Activated CD8-positive, alpha-beta T cell treated with anti-CD3 and anti-CD28 coated beads, Interleukin-2, amount 10 ng/mL, durations not matched to agents 7 days and 5 days (primary cell): ENCODE results near the gene DGCR6L. TPM values are rescaled to one million over a fixed set of nuclear protein-coding genes. Genes with fewer than 3 reads are reported as not detected.
"Not testable (repeated sequence)": the region's sequence is repeated elsewhere in the genome, so short reads cannot be mapped to it uniquely, and the experiment has no call there.

Experiments
- ATAC-seq: fragments of 150-1000 bp; cut with Tn5 transposase; one replicate; pipeline ENCODE4 v1.10.0; 2021; ENCODE audit warnings: moderate library complexity
- CTCF ChIA-PET: fragments of 350-600 bp; sonication (Branson Sonifier 250); formaldehyde crosslinking; loops from one replicate; lab custom pipeline; 2021; ENCODE audit warnings: antibody characterized with exemption; lab: Charles Lee
- POLR2A ChIA-PET: fragments of 350-600 bp; sonication (Branson Sonifier 250); formaldehyde crosslinking; loops from one replicate; lab custom pipeline; 2021; ENCODE audit warnings: antibody characterized with exemption; lab: Charles Lee
- DNase-seq: peaks from one replicate; pipeline ENCODE4 v3.0.0-alpha.2; 2020
- H3K27ac Mint-ChIP-seq: one replicate; pipeline ENCODE4 v1.8.0; 2021; ENCODE audit warnings: mild to moderate bottlenecking, mixed read lengths
- H3K27me3 Mint-ChIP-seq: one replicate; pipeline ENCODE4 v1.8.0; 2021; ENCODE audit warnings: low read depth, mixed read lengths
- H3K36me3 Mint-ChIP-seq: one replicate; pipeline ENCODE4 v1.8.0; 2021; ENCODE audit warnings: low read depth, mixed read lengths
- H3K4me1 Mint-ChIP-seq: one replicate; pipeline ENCODE4 v1.8.0; 2021; ENCODE audit warnings: low read depth, mixed read lengths
- H3K4me3 Mint-ChIP-seq: one replicate; pipeline ENCODE4 v1.8.0; 2021; ENCODE audit warnings: mild to moderate bottlenecking, mixed read lengths
- H3K9me3 Mint-ChIP-seq: one replicate; pipeline ENCODE4 v1.8.0; 2022; ENCODE audit warnings: mixed read lengths; ENCODE audit not compliant: insufficient read depth
- total RNA-seq, 2 experiments: library from RNA; stranded (reverse); gene quantifications; one replicate each; pipeline ENCODE4 v1.2.3, GENCODE V29; 2021

DGCR6L gene
- total RNA-seq, 2 experiments from 2014 or later, result 50.4 to 56.3 TPM

- not testable (repeated sequence) for H3K4me1 Mint-ChIP-seq
These were observed 37.0 kb upstream of the DGCR6L start for GRCh38 chr22:20356906-20357305.

GRCh38 chr22:20355939-20356636 is 36.2 kb upstream of the DGCR6L start:
- H3K27me3 Mint-ChIP-seq, H3K4me1 Mint-ChIP-seq, CTCF ChIA-PET, POLR2A ChIA-PET, H3K4me3 Mint-ChIP-seq, DNase-seq, H3K9me3 Mint-ChIP-seq, H3K27ac Mint-ChIP-seq, H3K36me3 Mint-ChIP-seq, ATAC-seq: not testable (repeated sequence)

More at GRCh38 chr22:20356906-20357305, 37.0 kb upstream of the DGCR6L start:
- H3K27ac Mint-ChIP-seq, ATAC-seq, DNase-seq, H3K4me3 Mint-ChIP-seq, CTCF ChIA-PET, POLR2A ChIA-PET, H3K36me3 Mint-ChIP-seq, H3K27me3 Mint-ChIP-seq, H3K9me3 Mint-ChIP-seq: not testable (repeated sequence)

- Mint-ChIP-seq H3K27ac (no peak overlapping the region), H3K36me3 (no peaks in the 10 kb centered on the region), H3K9me3 (no peaks in the 10 kb centered on the region), H3K27me3 (no peaks in the 10 kb centered on the region), H3K4me3 (no peak overlapping the region), H3K4me1 (no peaks in the 10 kb centered on the region)
- ATAC-seq (no peak), DNase-seq (no peak)
- ChIA-PET POLR2A (no interaction called here), CTCF (no interaction called here)
These were observed 34.5 kb upstream of the DGCR6L start for GRCh38 chr22:20354238-20354975.

GRCh38 chr22:20352536-20352935 is 32.7 kb upstream of the DGCR6L start:
- POLR2A ChIA-PET, H3K27me3 Mint-ChIP-seq, H3K4me3 Mint-ChIP-seq, H3K27ac Mint-ChIP-seq, CTCF ChIA-PET, H3K4me1 Mint-ChIP-seq, DNase-seq, H3K9me3 Mint-ChIP-seq, ATAC-seq, H3K36me3 Mint-ChIP-seq: not testable (repeated sequence)

- H3K27ac Mint-ChIP-seq, ATAC-seq, CTCF ChIA-PET, H3K27me3 Mint-ChIP-seq, H3K9me3 Mint-ChIP-seq, H3K4me3 Mint-ChIP-seq, H3K4me1 Mint-ChIP-seq, POLR2A ChIA-PET, H3K36me3 Mint-ChIP-seq, DNase-seq: not testable (repeated sequence)
These were observed 26.7 kb upstream of the DGCR6L start for GRCh38 chr22:20346553-20346952.

GRCh38 chr22:20338291-20338690 is 18.4 kb upstream of the DGCR6L start:
- not testable (repeated sequence) for H3K27ac Mint-ChIP-seq, H3K4me1 Mint-ChIP-seq, DNase-seq

GRCh38 chr22:20337807-20338206 is 17.9 kb upstream of the DGCR6L start:
- ATAC-seq, CTCF ChIA-PET, H3K27ac Mint-ChIP-seq, H3K36me3 Mint-ChIP-seq, DNase-seq, H3K4me3 Mint-ChIP-seq, POLR2A ChIA-PET, H3K9me3 Mint-ChIP-seq, H3K4me1 Mint-ChIP-seq, H3K27me3 Mint-ChIP-seq: not testable (repeated sequence)

More at GRCh38 chr22:20338291-20338690, 18.4 kb upstream of the DGCR6L start:
- H3K36me3 Mint-ChIP-seq, ATAC-seq, H3K27me3 Mint-ChIP-seq, POLR2A ChIA-PET, H3K9me3 Mint-ChIP-seq, H3K4me3 Mint-ChIP-seq, CTCF ChIA-PET: not testable (repeated sequence)

GRCh38 chr22:20336561-20336960 is 16.7 kb upstream of the DGCR6L start:
- H3K36me3 Mint-ChIP-seq, H3K4me3 Mint-ChIP-seq, DNase-seq, H3K27ac Mint-ChIP-seq, POLR2A ChIA-PET, H3K27me3 Mint-ChIP-seq, H3K4me1 Mint-ChIP-seq, CTCF ChIA-PET, H3K9me3 Mint-ChIP-seq, ATAC-seq: not testable (repeated sequence)

- H3K4me1 Mint-ChIP-seq, result peaks cover 21% of the 10 kb centered on the region
- H3K27ac Mint-ChIP-seq, result peak overlapping the region; percentile 96
- peak overlapping the region; percentile 75 for H3K4me3 Mint-ChIP-seq
- ATAC-seq (peak; percentile 54), DNase-seq (peak; percentile 48)
- H3K36me3 Mint-ChIP-seq, POLR2A ChIA-PET, H3K9me3 Mint-ChIP-seq, H3K27me3 Mint-ChIP-seq, CTCF ChIA-PET: not testable (repeated sequence)
These were observed 8.7 kb upstream of the DGCR6L start for GRCh38 chr22:20328569-20328930.

GRCh38 chr22:20325996-20326395 is 6.1 kb upstream of the DGCR6L start:
- H3K27me3 Mint-ChIP-seq, H3K4me3 Mint-ChIP-seq, H3K9me3 Mint-ChIP-seq, POLR2A ChIA-PET, ATAC-seq, H3K36me3 Mint-ChIP-seq, CTCF ChIA-PET, DNase-seq: not testable (repeated sequence)
- H3K27ac Mint-ChIP-seq, result peak overlapping the region; percentile 25
- H3K4me1 Mint-ChIP-seq, result peaks cover 44% of the 10 kb centered on the region

- ATAC-seq (no peak), DNase-seq (peak; percentile 62)
- Mint-ChIP-seq H3K4me1 (peaks cover 51% of the 10 kb centered on the region), H3K9me3 (no peaks in the 10 kb centered on the region), H3K4me3 (no peak overlapping the region), H3K27me3 (no peaks in the 10 kb centered on the region), H3K27ac (peak overlapping the region; percentile 72), H3K36me3 (peaks cover 5% of the 10 kb centered on the region)
- ChIA-PET CTCF (interaction anchor here (1.2 kb wide), 1 partner anchor 132 kb away, joined by 4 read pairs; no protein-coding TSS in a partner anchor), POLR2A (no interaction called here)
These were observed 4.3 kb upstream of the DGCR6L start for GRCh38 chr22:20324139-20324516.

- H3K36me3 Mint-ChIP-seq, CTCF ChIA-PET, H3K9me3 Mint-ChIP-seq, H3K27me3 Mint-ChIP-seq, ATAC-seq: not testable (repeated sequence)
- Mint-ChIP-seq H3K27ac (peak overlapping the region; percentile 52), H3K4me1 (peaks cover 55% of the 10 kb centered on the region), H3K4me3 (peak overlapping the region; percentile 94)
- POLR2A ChIA-PET, result interaction anchor here (0.7 kb wide), 1 partner anchor 301 kb away, joined by 3 read pairs; the partner anchor contains the start of gene TANGO2
- DNase-seq, result peak; percentile 20
These were observed 1.8 kb upstream of the DGCR6L start for GRCh38 chr22:20321552-20322211.
